ENCODE results near the gene ADCY9.
"Not testable (repeated sequence)": the region's sequence is repeated elsewhere in the genome, so short reads cannot be mapped to it uniquely, and the experiment has no call there.

ADCY9 gene

DNA sequence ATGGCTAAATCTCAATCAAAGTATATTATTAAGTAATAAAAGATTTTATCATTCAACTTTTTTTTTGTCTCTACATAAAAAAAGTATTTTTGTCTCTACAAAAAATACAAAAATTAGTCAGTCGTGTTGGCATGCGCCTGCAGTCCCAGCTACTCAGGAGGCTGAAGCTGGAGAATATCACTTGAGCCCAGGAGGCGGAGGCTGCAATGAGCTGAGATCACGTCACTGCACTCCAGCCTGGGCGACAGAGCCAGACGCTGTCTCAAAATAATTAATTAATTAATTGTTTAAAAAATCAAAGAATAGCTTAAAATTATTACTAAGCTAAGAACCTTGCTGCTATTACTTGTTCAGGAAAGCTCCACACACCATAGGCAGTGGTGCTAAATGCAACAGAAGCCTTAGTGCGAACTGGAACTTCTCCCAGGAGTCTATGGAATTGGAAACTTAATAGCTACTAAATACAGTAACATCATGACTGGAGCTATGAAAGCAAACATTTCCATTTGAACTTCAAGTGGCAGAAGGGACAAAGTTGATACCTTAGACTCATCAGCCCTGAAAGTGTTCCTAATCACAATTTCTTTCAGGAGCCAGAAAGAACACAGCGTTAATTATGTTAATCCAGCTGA lies 22.6 kb downstream of the ADCY9 start:
- no peak for DNase-seq (ENCODE audit: low read depth in 2 of 2)

DNA sequence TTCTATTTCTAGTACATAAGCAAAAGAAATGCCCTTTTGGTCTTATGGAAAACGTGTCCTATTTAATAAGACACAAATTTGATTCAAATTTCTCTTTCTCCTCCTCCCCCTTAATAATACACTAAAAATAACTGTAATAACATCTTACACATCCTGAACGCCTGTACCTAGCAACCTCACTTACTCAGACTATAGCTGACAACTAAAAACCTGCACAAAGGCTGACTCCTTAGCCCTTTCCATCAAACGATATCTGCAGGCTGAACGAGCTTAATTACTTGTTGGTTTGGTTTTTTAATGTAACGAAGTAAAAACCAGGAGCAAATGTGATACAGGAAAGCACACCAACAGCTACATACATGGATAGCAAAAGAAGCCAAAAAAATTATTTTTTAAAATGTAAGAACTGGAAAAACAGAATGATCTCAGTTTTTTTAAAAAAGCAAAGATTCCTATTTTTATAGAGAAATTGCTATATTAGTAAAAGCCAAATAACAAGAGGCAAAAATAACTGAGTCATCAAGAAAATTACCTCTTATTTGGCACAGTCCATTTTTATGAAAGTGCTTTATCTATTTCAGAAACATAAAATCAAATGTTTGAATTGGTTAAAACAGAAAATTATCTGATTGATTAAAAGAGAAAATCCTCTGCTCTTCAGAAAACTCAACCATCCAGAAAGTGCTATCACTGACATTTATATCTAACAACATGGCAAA lies 23.5 kb downstream of the ADCY9 start:
- DNase-seq (ENCODE audit: low read depth in 2 of 2) = no peak

DNA sequence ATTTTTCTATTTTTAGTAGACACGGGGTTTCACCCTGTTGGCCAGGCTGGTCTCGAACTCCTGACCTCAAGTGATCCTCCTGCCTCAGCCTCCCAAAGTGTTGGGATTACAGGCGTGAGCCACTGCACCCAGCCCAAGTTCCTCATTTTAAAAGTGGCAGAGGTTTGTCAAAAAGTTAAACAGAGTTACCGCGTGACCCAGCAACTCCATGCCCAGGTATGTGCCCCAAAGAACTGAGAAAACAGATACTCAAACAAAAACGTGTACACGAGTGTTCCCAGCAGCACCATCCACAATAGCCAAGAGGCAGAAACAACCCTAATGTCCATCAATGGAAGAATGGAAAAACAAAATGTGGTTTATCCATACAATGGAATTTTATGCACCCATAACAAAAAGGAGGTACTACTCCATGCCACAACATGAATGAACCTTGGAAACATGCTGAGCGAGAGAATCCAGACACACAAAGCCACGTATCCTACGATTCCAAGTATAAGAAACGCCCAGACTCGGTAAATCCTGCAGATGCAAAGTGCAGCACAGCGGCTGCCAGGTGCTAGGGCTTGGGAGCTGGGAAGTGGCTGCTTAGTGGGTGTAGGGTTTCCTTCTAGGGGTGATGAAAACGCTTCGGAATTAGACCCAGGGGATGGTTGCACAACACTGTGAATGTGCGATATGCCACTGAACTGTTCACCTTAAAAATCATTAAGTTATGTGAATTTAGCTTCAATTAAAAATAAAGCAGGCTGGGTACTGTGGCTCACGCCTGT lies 24.8 kb downstream of the ADCY9 start:
- DNase-seq (ENCODE audit: low read depth in 2 of 2) = no peak

DNA sequence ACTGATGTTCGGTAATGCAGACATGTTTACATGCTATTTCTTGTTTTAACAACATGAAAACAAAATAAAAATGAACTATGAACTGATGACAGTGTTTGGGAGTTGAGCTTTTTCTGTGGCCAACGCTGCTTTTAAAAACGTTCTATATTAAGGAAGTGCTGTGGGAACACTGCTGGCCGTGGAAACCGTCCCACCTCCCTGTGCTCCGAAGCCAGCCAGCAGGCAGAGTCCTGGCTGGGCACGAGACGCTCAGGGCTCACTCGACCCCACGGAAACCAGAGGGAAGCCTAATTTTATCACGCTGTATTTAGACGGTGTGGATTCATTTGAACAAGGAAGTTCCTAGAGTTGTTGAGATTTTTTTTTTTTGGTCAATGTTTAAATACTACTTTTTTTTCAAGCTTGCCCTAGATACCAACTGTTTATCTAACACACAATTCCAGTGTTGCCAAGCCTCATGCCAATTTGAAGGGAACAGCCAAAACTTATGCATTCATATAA lies 25.8 kb downstream of the ADCY9 start:
- no peak for DNase-seq (ENCODE audit: low read depth in 2 of 2)

DNA sequence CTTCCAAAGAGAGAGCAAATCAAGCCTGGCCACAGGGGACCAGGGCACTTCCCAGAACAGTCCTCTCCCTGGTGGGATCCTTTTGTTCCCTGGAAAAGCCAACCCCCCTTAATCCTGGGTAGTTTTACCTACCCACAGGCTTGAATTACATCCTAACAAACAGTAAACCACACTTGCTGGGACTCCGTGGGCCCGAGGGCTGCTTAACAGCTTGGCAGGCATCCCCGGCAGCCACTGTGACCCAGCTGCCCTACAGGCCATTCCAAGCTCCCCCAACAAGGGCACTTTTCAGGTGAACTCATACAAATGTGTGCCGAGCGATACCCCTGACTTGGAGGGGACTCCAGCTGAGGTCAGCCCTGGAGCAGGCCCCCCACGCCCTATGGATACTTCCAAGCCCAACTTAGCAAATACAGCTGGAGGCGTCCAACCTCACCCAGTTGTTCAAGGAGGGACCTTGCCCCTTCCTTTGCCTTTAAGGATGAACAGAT lies 26.4 kb downstream of the ADCY9 start:
- no peak for DNase-seq (ENCODE audit: low read depth in 2 of 2)

DNA sequence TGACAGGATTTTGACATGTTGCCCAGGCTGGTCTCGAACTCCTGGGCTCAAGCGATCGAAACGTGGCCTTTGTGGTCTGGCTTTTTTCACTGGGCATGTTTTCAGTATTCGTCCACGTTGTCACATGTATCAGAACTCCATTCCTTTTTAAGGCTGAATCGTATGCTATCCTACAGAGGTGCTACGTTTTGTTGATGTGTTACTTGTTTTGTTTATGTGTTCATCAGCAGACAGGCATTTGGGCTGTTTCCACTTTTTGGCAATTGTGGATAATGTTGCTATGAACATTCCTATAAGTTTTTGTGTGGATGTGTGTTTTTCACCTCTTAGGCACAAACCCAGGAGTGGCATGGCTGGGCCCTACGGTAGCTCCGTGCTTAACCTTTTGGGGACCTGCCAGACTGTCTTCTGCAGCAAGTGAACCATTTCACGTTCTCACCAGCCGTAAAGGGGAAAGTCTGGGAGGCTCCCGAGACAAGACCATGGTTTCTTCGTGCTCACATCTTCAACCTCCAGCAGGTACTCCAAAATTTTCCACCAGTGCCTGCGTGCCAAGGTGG lies 26.9 kb downstream of the ADCY9 start:
- no peak for DNase-seq (ENCODE audit: low read depth in 2 of 2)

DNA sequence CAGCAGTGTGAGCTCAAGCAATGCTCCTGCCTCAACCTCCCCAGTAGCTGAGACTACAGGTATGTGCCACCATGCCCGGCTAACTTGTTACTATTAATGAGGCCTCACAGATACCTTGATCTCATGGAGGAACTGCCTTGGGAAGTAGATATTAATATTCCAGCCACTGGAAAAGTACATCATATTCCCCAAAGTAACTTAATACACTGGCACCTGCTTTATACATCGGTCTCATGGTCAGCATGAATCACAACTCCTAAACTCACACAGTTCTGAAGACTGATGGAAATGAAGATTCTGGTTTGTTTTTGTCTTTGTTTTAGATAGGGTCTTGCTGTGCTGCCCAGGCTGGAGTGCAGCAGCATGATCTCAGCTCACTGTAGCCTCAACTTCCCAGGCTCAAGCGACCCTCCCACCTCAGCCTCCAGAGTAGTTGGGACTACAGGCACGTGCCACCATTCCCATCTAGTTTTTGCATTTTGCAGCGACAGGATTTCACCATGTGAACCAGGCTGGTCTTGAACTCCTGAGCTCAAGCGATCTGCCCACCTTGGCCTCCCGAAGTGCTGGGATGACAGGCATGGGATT lies 28.2 kb downstream of the ADCY9 start:
- no peak for DNase-seq (ENCODE audit: low read depth in 2 of 2)

DNA sequence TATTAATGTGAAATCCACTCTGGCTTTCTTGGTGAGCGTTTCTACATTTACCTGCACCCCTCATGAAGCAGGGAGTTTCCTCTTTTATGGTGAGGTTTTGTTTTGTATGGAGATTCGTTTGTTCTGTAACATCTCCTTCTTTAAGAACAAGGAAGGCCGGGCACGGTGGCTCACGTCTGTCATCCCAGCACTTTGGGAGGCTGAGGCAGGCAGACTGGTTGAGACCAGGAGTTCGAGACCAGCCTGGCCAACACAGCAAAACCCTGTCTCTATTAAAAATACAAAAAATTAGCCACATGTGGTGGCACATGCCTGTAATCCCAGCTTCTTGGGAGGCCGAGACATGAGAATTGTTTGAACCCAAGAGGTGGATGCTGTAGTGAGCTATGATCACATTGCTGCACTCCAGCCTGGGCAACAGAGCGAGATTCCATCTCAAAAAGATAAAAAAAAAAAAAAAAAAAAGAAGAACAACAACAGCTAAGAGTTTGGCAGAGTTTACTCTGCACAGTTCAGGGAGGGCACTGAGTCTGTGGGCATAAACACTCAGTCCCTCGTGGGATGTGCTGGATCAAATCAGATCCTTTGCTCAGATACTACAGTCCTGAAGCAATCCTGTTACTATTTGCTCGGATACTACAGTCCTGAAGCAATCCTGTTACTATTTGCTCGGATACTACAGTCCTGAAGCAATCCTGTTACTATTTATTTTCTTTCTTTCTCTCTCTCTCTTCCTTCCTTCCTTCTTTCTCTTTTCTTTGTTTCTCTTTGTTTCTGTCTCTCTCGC lies 28.9 kb downstream of the ADCY9 start:
- no peak for DNase-seq (ENCODE audit: low read depth in 2 of 2)

DNA sequence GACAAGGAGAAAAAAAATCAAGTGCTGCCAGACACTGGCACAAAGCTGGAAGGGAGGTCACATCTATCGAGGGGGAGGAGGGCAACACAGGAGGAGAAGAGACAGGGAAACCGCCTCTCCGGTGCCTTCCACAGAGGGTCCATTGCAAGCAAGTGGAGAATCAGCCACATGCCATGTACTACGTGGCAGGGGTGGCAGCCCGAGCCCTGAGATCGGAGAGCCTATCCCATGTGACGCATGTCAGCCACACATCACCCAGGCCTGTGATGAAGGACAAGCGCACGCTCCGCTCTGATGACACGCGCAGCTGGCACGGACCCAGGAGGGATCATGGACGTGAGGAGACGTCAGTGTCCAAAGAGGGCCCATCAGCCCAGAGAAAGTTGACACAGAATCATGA lies 30.1 kb downstream of the ADCY9 start:
- no peak for DNase-seq (ENCODE audit: low read depth in 2 of 2)

DNA sequence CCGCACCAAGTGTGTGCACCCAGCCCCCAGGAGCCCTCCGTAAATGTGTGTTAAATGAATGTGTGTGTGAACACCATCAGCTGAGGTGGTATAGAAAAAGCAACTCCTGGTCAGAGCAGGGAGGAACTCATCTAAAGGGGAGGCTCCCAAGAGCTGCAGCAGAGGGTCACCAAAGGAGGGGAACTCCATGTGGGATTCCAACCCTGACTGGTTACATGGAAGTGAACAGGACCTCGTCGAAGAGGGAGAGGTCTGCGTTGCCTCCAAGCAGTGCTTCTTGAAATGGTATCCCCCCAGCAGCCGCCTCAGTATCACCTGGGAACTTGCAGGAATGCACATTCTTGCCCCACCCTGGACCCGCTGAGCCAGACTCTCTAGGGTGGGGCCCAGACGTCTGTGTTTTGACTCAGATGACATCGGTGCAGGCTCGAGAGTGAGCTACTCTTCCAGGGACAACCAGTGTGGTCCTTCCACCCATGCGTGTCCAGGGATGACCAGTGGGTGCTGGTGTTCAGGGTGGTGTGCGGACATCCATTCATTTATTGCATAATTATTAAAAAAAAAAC lies 30.8 kb downstream of the ADCY9 start:
- no peak for DNase-seq (ENCODE audit: low read depth in 2 of 2)

DNA sequence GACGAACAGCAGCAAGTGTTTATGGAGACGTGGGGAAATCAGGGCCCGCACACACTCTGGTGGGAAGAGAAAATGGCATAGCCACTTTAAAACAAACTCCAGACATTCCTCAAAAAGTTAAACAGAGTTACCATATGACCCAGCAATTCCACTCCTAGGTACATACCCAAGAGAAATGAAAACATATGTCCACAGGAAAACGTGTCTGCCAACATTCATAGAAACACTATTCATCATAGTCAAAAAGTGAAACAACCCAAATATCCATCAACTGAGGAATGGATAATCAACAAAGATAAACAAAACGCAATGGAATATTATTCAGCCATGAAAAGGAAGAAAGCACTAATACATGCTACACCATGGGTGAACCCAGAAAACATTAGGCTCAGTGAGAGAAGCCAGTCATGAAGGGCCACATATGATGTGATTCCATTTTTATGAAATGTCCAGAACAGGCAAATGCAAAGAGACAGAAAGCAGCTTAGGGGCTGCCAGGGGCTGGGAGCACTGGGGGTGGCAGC lies 32.8 kb downstream of the ADCY9 start:
- no peak for DNase-seq (ENCODE audit: low read depth in 2 of 2)

DNA sequence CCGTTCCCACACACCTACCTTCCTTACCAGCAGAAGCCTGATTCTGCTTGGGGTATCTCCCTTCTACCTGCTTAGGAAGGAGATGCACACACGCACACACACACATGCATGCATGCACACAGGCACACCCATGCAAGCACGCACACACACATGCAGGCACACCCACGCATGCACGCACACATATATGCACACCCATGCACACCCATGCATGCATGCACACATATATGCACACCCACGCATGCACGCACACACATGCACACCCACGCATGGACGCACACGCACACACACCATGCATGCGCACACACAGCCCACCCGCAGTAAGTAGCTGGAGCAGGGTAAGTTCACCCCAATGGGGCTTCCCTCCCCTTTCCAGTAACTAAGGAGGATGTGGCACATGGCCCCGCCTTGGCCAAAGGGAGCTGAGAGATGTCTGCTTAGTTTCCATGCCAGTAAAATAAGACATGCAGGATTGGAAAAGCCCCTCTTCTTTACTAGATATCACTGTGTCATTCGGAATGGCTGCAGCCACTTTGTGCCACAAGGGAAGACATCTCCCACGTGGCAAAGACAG lies 33.7 kb downstream of the ADCY9 start:
- no peak for DNase-seq (ENCODE audit: low read depth in 2 of 2)

DNA sequence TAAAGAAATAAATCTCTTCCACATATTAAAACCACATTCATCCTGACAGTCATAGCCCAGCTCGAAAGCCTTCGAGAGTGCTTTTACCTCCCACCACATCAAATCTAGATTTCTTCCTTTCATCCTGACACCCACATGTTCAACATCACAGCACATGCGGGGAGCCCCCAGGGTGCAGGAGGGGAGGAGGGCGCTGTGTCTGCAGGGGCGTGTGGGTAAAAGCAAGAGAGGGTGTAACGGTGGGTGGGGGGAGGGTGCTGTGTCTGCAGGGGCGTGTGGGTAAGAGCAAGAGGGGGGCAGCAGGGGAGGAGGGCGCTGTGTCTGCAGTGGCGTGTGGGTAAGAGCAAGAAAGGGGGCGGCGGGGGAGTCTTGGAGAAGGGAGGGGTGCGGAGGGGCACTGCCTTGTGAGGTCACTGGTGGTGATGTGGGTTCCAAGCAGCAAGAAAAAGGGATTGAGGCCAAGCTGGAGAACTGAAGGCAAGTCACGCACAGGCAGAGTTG lies 34.7 kb downstream of the ADCY9 start:
- DNase-seq (ENCODE audit: low read depth in 2 of 2) = peak; percentile 16 to 23

DNA sequence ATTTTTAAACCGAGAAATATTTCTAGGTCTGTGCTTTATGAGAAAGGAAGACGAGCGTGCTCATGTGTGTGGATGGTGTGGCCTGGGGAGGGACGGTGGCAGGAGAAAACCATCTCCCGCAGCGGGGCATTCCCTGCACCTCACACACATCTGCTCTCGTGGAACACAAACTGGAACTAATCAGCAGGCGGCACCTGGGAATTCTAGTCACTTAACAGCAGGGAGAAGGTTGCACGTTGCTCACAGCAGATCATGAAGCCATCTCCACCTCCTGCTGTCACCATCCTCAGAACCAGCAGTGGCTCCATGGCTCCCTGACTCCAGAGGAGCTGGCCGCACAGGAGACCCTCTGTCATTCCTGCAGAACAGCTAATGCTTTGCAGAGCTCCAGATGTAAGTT lies 35.2 kb downstream of the ADCY9 start:
- DNase-seq (ENCODE audit: low read depth in 2 of 2) = no peak

DNA sequence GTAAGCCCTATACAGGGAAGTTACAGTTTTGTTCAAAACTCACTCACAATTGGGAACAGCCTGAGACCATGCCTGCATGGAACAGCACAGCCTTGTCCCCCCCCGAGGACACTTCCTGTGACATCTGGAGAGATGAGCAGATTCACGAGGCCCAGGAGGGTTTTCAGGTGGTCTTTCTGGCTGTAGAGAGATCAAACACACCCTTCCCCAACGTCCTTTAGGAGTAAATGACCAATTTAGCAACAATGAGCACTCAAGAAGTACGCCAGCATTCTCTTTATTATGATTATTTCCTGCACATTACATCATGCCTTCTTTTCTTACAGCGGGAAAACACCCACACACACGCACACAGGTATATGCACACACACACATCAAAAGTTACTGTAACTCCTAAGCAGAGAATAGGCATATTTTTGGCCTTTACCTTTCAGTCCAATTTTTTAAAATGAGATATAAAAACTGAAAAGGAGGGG lies 39.0 kb downstream of the ADCY9 start:
- DNase-seq (ENCODE audit: low read depth in 2 of 2) = no peak

DNA sequence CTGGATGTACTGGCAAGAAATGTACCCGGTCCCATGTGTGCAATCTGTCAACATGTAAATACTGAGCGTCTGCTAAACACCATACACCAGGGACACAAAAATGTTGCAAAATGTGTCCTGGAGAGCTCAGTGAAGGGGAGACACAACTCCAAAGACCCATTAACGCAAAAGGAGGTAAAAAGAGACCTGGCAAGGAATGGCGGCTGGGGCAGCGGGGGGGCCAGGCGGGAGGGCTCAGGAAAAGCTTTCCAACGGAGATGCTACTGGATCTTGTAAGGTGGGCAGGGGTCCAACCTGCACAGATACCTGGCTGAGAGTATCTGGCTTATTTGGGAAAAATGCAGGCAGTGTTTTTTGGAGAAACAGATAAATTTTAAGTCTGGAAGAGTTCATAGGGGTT lies 40.7 kb downstream of the ADCY9 start:
- no peak for DNase-seq (ENCODE audit: low read depth in 2 of 2)

DNA sequence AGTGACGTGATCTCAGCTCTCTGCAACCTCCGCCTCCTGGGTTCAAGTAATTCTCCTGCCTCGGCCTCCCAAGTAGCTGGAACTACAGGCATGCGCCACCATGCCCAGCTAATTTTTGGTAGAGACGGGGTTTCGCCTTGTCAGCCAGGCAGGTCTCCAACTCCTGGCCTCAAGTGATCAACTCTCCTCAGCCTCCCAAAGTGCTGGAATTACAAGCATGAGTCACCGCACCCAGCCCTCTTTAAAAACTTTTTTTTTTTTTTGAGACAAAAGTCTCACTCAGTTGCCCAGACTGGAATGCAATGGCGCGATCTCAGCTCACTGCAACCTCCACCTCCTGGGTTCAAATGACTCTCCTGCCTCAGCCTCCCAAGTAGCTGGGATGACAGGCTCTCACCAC lies 43.1 kb downstream of the ADCY9 start:
- not testable (repeated sequence) for DNase-seq (ENCODE audit: low read depth in 2 of 2)

DNA sequence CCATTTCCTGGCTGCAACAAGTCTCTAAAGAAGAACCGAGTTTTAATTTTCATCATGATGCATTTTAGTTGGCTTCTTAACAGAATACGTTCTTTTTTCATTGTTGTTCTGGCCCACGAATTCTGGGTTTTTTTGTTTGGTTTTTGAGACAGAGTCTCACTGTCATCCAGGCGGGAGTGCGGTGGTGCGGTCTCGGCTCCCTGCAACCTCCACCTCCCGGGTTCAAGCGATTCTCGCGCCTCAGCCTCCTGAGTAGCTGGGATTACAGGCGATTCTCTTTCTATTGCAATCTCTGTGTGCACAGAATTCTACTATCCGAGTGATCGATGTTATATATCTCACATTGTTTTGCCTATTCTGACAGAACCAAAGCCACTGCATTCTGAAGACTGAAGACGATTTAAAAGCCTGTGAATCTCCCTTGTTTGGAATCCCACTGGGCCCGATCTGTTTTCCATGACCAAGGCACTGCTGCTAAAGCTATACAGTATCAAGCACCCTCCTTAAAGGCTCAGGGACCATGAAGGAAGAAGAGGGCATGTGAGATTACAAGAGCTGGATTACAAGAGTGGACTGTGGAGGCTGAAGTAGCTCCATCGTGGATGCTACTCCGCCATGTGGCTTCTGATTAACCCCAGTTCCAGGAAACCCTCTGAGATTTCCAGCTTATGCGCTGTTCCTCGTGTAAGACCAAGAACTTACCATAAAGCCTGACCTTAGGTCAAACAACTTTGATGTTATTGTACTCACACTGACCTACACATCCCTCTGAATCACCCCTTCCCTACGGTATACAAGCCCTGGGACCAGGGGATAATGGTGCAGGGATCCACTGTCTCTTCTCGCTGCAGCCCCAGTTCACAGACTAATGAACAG lies 44.3 kb downstream of the ADCY9 start:
- no peak for DNase-seq (ENCODE audit: low read depth in 2 of 2)

DNA sequence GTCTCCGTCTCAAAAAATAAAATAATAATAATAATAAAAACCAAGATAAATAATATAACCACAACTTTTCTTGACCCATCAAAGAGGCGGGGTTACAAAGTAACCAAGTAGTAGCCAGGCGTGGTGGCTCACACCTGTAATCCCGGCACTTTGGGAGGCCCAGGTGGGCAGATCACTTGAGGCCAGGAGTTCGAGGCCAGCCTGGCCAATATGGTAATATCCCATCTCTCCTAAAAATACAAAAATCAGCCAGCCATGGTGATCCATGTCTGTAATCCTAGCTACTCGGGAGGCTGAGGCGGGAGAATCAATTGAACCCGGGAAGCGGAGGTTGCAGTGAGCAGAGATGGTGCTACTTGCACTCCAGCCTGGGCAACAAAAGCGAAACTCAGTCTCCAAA lies 45.3 kb downstream of the ADCY9 start:
- DNase-seq (ENCODE audit: low read depth in 2 of 2) = no peak

Measured in stimulated activated CD4-positive, alpha-beta T cell treated with anti-CD3 and anti-CD28 coated beads, Interleukin-1b, Interleukin-23, amount 100 ng/mL, for 4 hours (primary cell).